Measurements from ENCODE around the gene SPRED2. TPM values are rescaled to one million over a fixed set of nuclear protein-coding genes. Genes with fewer than 3 reads are reported as not detected.
A peak's percentile ranks its signal among the peaks of the same experiment; 100 is the strongest.

The SPRED2 gene
- total RNA-seq, 1 donor from 2014 or later: 55.8 TPM

- Mint-ChIP-seq H3K27ac (ENCODE audit: unreplicated experiment) (no peak overlapping the region), H3K27me3 (ENCODE audit: low read depth) (no peaks in the 10 kb centered on the region), H3K4me3 (no peak overlapping the region), H3K9me3 (no peaks in the 10 kb centered on the region), H3K4me1 (peaks cover 36% of the 10 kb centered on the region), H3K36me3 (ENCODE audit: low read depth) (no peaks in the 10 kb centered on the region)
- TF ChIP-seq CTCF (conservative IDR thresholded peaks at IDR 0.05): no peak
- no peak for DNase-seq (ENCODE audit: low read depth, low spot score)
Measured at GRCh38 chr2:65404988-65405697, 27.3 kb downstream of the SPRED2 start.

- no peak for DNase-seq (ENCODE audit: low read depth, low spot score)
- no peak for TF ChIP-seq CTCF (conservative IDR thresholded peaks at IDR 0.05)
- H3K36me3 Mint-ChIP-seq (ENCODE audit: low read depth): peaks cover 2% of the 10 kb centered on the region
- peaks cover 36% of the 10 kb centered on the region for H3K4me1 Mint-ChIP-seq
- no peak overlapping the region for H3K27ac Mint-ChIP-seq (ENCODE audit: unreplicated experiment)
- no peaks in the 10 kb centered on the region for H3K9me3 Mint-ChIP-seq
- H3K27me3 Mint-ChIP-seq (ENCODE audit: low read depth): no peaks in the 10 kb centered on the region
- no peak overlapping the region for H3K4me3 Mint-ChIP-seq
Measured at GRCh38 chr2:65403529-65403915, 28.9 kb downstream of the SPRED2 start.

- no peaks in the 10 kb centered on the region for H3K27me3 Mint-ChIP-seq (ENCODE audit: low read depth)
- no peak overlapping the region for H3K4me3 Mint-ChIP-seq
- no peak overlapping the region for H3K27ac Mint-ChIP-seq (ENCODE audit: unreplicated experiment)
- no peak for TF ChIP-seq CTCF (conservative IDR thresholded peaks at IDR 0.05)
- H3K9me3 Mint-ChIP-seq: peaks cover 5% of the 10 kb centered on the region
- H3K4me1 Mint-ChIP-seq: peaks cover 38% of the 10 kb centered on the region
- H3K36me3 Mint-ChIP-seq (ENCODE audit: low read depth): peaks cover 8% of the 10 kb centered on the region
- no peak for DNase-seq (ENCODE audit: low read depth, low spot score)
Measured at GRCh38 chr2:65402780-65403528, 29.4 kb downstream of the SPRED2 start.

GRCh38 chr2:65402323-65402722, 30.1 kb downstream of the SPRED2 start:
- TF ChIP-seq CTCF (conservative IDR thresholded peaks at IDR 0.05): no peak
- H3K36me3 Mint-ChIP-seq (ENCODE audit: low read depth): peaks cover 12% of the 10 kb centered on the region
- no peak for DNase-seq (ENCODE audit: low read depth, low spot score)
- no peaks in the 10 kb centered on the region for H3K27me3 Mint-ChIP-seq (ENCODE audit: low read depth)
- H3K4me3 Mint-ChIP-seq: no peak overlapping the region
- peaks cover 5% of the 10 kb centered on the region for H3K9me3 Mint-ChIP-seq
- H3K4me1 Mint-ChIP-seq: peaks cover 36% of the 10 kb centered on the region
- H3K27ac Mint-ChIP-seq (ENCODE audit: unreplicated experiment): peak overlapping the region; percentile 80

GRCh38 chr2:65397122-65397521, 35.3 kb downstream of the SPRED2 start:
- peaks cover 52% of the 10 kb centered on the region for H3K4me1 Mint-ChIP-seq
- no peak for TF ChIP-seq CTCF (conservative IDR thresholded peaks at IDR 0.05)
- no peaks in the 10 kb centered on the region for H3K27me3 Mint-ChIP-seq (ENCODE audit: low read depth)
- H3K27ac Mint-ChIP-seq (ENCODE audit: unreplicated experiment): no peak overlapping the region
- H3K4me3 Mint-ChIP-seq: no peak overlapping the region
- DNase-seq (ENCODE audit: low read depth, low spot score): no peak
- peaks cover 12% of the 10 kb centered on the region for H3K36me3 Mint-ChIP-seq (ENCODE audit: low read depth)
- peaks cover 5% of the 10 kb centered on the region for H3K9me3 Mint-ChIP-seq
